ENCODE data around the gene EAF2.

Gene EAF2

DNA sequence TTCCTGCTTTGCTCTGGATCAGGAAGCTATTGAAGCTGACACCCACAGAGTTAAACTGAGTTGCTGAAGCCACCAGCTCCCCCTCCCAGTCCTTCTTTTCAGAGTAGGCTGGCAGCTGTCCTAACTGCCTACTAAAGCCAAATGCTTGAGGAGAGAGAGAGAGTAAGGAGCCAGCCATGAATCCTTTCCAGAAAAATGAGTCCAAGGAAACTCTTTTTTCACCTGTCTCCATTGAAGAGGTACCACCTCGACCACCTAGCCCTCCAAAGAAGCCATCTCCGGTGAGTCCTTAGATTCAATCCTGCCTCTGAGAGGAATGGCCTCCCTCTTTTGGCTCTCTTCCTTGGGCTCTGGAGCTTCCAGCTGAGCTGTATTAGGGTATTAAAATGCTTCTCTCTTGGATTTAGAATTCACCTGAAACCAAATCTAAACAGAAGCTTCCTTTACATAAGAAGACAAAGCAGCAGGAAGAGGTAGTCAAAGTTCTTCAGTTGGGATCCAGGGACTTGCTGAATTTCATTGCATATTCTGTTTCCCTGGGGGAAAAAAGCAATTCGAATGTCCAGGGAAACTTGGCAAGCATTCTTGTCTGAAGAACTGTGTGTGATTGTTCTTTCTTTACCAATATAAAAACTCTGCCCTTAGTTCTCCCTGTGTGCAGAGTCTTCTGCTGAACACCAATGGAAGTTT lies 59.4 kb downstream of the EAF2 start, which contains the start of gene SLC15A2:
Gene SLC15A2 (plus strand): TSS at position 101 of the 690 bp plus-strand sequence. CDS start 76 bp downstream, at position 177.
- H3K9ac ChIP-seq (ENCODE audit: low read depth in 1 of 2, low read length in 2 of 2): no peak within 1 kb of the TSS
- no peak within 1 kb of the TSS for H3K4me3 ChIP-seq (ENCODE audit: low read depth in 1 of 2, low read length in 2 of 2)
- H3K36me3 ChIP-seq (ENCODE audit: control insufficient read depth in 1 of 2, insufficient read depth in 2 of 2, low read length in 2 of 2): peaks cover 0 to 4% of the 10 kb centered on the region in 2 donors
- no peaks in the 10 kb centered on the region for H3K4me1 ChIP-seq (ENCODE audit: control insufficient read depth in 1 of 2, insufficient read depth in 2 of 2, low read length in 2 of 2)
- no peak within 1 kb of the TSS for H3K27ac ChIP-seq (ENCODE audit: low read depth, low read length)
- H3K9me3 ChIP-seq (ENCODE audit: control insufficient read depth in 1 of 2, low read length in 2 of 2): no peaks in the 10 kb centered on the region
- H3K27me3 ChIP-seq (ENCODE audit: control insufficient read depth in 1 of 2, insufficient read depth in 2 of 2, low read length in 2 of 2): no peaks in the 10 kb centered on the region

DNA sequence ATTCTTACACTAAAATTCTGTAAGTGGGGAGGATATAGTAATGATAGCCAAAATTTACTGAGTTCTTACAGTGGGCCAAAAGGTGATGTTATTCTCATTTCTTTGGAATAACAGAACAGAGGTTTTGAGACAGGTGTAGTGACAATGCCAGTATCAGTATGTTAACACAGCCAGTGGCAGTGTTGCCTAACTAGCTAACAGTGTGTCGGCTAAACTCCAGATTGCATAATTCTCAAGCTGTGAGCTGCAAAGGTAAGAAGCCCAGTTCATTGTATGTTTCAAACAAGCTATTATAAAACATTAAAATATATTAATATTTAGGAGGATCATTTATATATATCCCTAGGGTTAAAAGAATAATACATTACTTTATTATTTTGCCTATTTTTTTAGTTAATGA lies 60.1 kb downstream of the EAF2 start:
- Histone ChIP-seq H3K4me3 (ENCODE audit: low read depth in 1 of 2, low read length in 2 of 2) (no peak overlapping the region), H3K27me3 (ENCODE audit: control insufficient read depth in 1 of 2, insufficient read depth in 2 of 2, low read length in 2 of 2) (no peaks in the 10 kb centered on the region), H3K9ac (ENCODE audit: low read depth in 1 of 2, low read length in 2 of 2) (no peak overlapping the region), H3K27ac (ENCODE audit: low read depth, low read length) (no peak overlapping the region), H3K9me3 (ENCODE audit: control insufficient read depth in 1 of 2, low read length in 2 of 2) (no peaks in the 10 kb centered on the region), H3K36me3 (ENCODE audit: control insufficient read depth in 1 of 2, insufficient read depth in 2 of 2, low read length in 2 of 2) (peaks cover 0 to 4% of the 10 kb centered on the region in 2 donors), H3K4me1 (ENCODE audit: control insufficient read depth in 1 of 2, insufficient read depth in 2 of 2, low read length in 2 of 2) (no peaks in the 10 kb centered on the region)

DNA sequence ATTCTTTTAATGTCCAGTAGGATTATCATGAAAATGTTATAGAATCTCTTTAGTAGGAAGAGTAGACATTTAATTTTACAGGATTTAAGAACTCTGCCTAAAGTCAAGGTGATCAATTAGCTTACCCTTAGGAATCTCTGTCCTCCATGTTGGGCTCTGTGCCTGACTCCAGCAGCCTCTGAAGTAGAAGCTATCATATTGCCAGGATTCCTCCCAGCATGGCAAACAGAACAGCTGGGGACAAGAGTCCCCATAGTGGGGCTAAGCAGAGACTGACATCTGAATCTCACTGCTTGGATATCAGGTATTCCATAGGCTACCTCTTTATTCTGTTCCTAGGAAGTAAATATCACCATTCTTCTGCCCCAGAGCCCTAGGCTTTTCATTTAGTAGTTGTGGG lies 60.7 kb downstream of the EAF2 start:
- Histone ChIP-seq H3K9ac (ENCODE audit: low read depth in 1 of 2, low read length in 2 of 2) (no peak overlapping the region), H3K27ac (ENCODE audit: low read depth, low read length) (no peak overlapping the region), H3K4me1 (ENCODE audit: control insufficient read depth in 1 of 2, insufficient read depth in 2 of 2, low read length in 2 of 2) (no peaks in the 10 kb centered on the region), H3K9me3 (ENCODE audit: control insufficient read depth in 1 of 2, low read length in 2 of 2) (no peaks in the 10 kb centered on the region), H3K27me3 (ENCODE audit: control insufficient read depth in 1 of 2, insufficient read depth in 2 of 2, low read length in 2 of 2) (no peaks in the 10 kb centered on the region), H3K4me3 (ENCODE audit: low read depth in 1 of 2, low read length in 2 of 2) (no peak overlapping the region), H3K36me3 (ENCODE audit: control insufficient read depth in 1 of 2, insufficient read depth in 2 of 2, low read length in 2 of 2) (peaks cover 0 to 4% of the 10 kb centered on the region in 2 donors)

DNA sequence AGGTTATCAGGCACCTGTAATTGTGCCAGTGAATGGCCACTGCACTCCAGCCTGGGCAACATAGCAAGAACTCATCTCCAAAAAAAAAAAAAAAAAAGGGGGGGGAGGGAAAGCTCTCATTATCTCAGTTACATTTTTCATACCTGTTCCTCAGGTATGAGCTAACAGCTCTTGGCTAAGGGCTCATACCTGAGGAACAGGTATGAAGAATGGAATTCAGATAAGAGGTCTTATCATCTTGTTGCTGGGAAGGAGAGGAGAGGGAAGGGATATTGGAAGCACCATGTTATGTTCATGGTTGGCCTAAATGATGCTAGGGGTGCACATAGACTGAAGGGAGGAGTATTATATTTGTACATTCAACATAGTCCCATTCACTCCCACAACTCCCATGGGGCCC lies 61.8 kb downstream of the EAF2 start:
- Histone ChIP-seq H3K4me3 (ENCODE audit: low read depth in 1 of 2, low read length in 2 of 2) (no peak overlapping the region), H3K9me3 (ENCODE audit: control insufficient read depth in 1 of 2, low read length in 2 of 2) (no peaks in the 10 kb centered on the region), H3K9ac (ENCODE audit: low read depth in 1 of 2, low read length in 2 of 2) (no peak overlapping the region), H3K27ac (ENCODE audit: low read depth, low read length) (no peak overlapping the region), H3K36me3 (ENCODE audit: control insufficient read depth in 1 of 2, insufficient read depth in 2 of 2, low read length in 2 of 2) (peaks cover 0 to 4% of the 10 kb centered on the region in 2 donors), H3K27me3 (ENCODE audit: control insufficient read depth in 1 of 2, insufficient read depth in 2 of 2, low read length in 2 of 2) (no peaks in the 10 kb centered on the region), H3K4me1 (ENCODE audit: control insufficient read depth in 1 of 2, insufficient read depth in 2 of 2, low read length in 2 of 2) (no peaks in the 10 kb centered on the region)

DNA sequence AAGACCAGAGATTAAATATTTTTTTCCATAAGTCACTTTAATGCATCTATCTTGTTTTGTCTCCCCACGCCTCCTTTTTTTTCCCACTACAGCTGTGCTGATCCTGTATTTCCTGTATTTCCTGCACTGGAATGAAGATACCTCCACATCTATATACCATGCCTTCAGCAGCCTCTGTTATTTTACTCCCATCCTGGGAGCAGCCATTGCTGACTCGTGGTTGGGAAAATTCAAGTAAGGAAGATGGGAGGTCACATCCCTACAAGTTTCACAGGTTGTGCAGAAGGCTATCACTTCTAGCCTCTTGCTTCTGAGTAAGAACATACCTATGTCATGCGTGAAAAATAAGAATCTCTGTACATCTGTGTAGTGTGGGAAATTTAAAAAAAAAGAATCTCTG lies 62.3 kb downstream of the EAF2 start:
- H3K4me3 ChIP-seq (ENCODE audit: low read depth in 1 of 2, low read length in 2 of 2): no peak overlapping the region
- H3K9me3 ChIP-seq (ENCODE audit: control insufficient read depth in 1 of 2, low read length in 2 of 2): no peaks in the 10 kb centered on the region
- H3K4me1 ChIP-seq (ENCODE audit: control insufficient read depth in 1 of 2, insufficient read depth in 2 of 2, low read length in 2 of 2): no peaks in the 10 kb centered on the region
- H3K27ac ChIP-seq (ENCODE audit: low read depth, low read length): no peak overlapping the region
- no peak overlapping the region for H3K9ac ChIP-seq (ENCODE audit: low read depth in 1 of 2, low read length in 2 of 2)
- H3K36me3 ChIP-seq (ENCODE audit: control insufficient read depth in 1 of 2, insufficient read depth in 2 of 2, low read length in 2 of 2): peaks cover 0 to 4% of the 10 kb centered on the region in 2 donors
- no peaks in the 10 kb centered on the region for H3K27me3 ChIP-seq (ENCODE audit: control insufficient read depth in 1 of 2, insufficient read depth in 2 of 2, low read length in 2 of 2)

DNA sequence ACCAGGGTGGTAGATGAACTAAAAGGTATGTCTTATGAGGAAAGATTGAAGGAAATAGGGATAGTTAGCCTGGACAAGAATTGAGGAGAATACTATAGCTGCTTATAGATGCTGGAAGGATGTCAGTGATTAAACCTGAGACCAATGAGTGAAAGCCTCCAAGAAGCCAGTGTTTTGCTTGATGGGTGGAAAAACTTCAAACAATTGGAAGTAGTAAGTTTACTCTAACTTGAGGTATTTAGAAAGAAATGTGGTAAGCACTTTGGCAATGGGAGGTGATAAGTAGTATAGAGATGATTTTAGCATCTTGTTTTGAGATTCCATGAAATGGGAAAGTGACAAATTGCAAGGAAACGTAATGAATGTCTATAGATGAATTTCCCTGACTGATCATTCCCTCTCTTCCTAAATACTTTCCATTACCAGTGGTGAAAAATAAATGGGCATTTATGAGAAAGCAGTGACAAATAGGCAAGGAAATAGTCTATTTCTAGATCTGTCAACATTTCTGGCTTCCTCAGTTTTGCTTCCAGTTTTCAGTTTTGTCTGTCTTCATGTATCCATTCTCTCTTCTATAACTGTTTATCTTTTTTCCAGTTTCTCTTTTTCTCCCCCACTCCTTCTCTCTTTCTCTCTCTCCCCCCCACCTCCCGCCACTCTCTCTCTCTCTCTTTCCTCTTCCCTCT lies 78.4 kb downstream of the EAF2 start:
- H3K4me1 ChIP-seq (ENCODE audit: control insufficient read depth in 1 of 2, insufficient read depth in 2 of 2, low read length in 2 of 2): no peaks in the 10 kb centered on the region
- no peak overlapping the region for H3K4me3 ChIP-seq (ENCODE audit: low read depth in 1 of 2, low read length in 2 of 2)
- H3K36me3 ChIP-seq (ENCODE audit: control insufficient read depth in 1 of 2, insufficient read depth in 2 of 2, low read length in 2 of 2): no peaks in the 10 kb centered on the region
- H3K9me3 ChIP-seq (ENCODE audit: control insufficient read depth in 1 of 2, low read length in 2 of 2): no peaks in the 10 kb centered on the region
- H3K27me3 ChIP-seq (ENCODE audit: control insufficient read depth in 1 of 2, insufficient read depth in 2 of 2, low read length in 2 of 2): no peaks in the 10 kb centered on the region
- no peak overlapping the region for H3K27ac ChIP-seq (ENCODE audit: low read depth, low read length)
- H3K9ac ChIP-seq (ENCODE audit: low read depth in 1 of 2, low read length in 2 of 2): no peak overlapping the region

DNA sequence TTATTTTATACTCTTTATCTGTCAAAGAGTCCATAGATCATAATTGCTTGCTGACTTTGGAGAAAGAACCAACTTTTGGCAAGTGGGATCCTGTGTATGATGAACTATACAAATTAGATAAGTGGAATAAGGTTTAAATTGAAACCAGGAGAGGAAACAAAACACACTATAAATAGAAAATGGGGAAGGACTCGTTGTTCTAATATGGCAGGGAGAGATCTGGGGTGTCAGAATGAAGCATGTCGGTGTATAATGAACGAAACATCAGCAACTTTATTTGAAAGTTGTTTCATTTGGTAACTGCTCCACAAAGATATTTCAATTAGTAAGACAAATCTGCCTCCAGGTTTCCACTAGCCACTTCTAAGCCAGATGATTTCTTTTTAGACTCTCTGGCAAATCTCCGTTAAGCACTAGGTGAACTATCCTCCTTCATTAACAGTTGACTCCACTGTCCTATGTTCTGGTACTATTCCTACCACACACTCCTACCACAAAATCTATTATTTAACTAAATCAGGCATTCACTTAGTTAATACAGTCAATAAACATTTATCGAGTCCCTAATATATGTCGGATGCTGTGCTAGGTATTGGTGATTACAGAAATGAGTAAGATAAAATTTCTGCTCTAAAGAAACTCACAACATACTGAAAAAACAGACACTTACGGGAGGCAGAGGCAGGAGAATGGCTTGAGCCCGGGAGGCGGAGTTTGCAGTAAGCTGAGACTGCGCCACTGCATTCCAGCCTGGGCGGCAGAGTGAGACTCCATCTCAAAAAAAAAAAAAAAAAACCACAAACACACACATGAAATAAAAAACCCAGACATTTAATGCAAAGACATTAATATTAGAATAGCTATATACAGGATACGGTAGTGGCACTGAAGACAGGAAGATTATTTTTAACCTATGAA lies 79.3 kb downstream of the EAF2 start:
- Histone ChIP-seq H3K9ac (ENCODE audit: low read depth in 1 of 2, low read length in 2 of 2) (no peak overlapping the region), H3K27ac (ENCODE audit: low read depth, low read length) (no peak overlapping the region), H3K4me3 (ENCODE audit: low read depth in 1 of 2, low read length in 2 of 2) (no peak overlapping the region), H3K27me3 (ENCODE audit: control insufficient read depth in 1 of 2, insufficient read depth in 2 of 2, low read length in 2 of 2) (no peaks in the 10 kb centered on the region), H3K9me3 (ENCODE audit: control insufficient read depth in 1 of 2, low read length in 2 of 2) (no peaks in the 10 kb centered on the region), H3K4me1 (ENCODE audit: control insufficient read depth in 1 of 2, insufficient read depth in 2 of 2, low read length in 2 of 2) (no peaks in the 10 kb centered on the region), H3K36me3 (ENCODE audit: control insufficient read depth in 1 of 2, insufficient read depth in 2 of 2, low read length in 2 of 2) (no peaks in the 10 kb centered on the region)

DNA sequence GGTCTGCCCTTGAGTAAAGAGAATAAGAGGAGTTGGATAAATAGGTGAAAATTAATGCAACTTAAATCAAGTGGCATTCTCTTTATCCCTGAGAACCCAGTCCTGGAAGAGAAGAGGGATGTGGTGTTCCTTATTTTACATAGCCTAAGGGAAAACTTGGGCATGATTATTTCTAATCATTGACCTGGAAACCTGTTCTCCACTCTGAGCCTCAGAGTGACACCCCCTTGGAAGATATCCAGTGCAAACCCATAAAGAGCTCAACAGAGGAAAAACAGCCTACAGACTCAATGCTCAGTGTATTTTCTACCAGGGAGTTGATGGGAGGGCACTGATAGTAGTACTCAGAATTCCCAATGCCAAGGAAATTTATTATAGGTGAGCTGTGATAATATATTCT lies 81.2 kb downstream of the EAF2 start:
- Histone ChIP-seq H3K9ac (ENCODE audit: low read depth in 1 of 2, low read length in 2 of 2) (no peak overlapping the region), H3K4me3 (ENCODE audit: low read depth in 1 of 2, low read length in 2 of 2) (no peak overlapping the region), H3K27me3 (ENCODE audit: control insufficient read depth in 1 of 2, insufficient read depth in 2 of 2, low read length in 2 of 2) (no peaks in the 10 kb centered on the region), H3K27ac (ENCODE audit: low read depth, low read length) (no peak overlapping the region), H3K36me3 (ENCODE audit: control insufficient read depth in 1 of 2, insufficient read depth in 2 of 2, low read length in 2 of 2) (no peaks in the 10 kb centered on the region), H3K4me1 (ENCODE audit: control insufficient read depth in 1 of 2, insufficient read depth in 2 of 2, low read length in 2 of 2) (no peaks in the 10 kb centered on the region), H3K9me3 (ENCODE audit: control insufficient read depth in 1 of 2, low read length in 2 of 2) (no peaks in the 10 kb centered on the region)

DNA sequence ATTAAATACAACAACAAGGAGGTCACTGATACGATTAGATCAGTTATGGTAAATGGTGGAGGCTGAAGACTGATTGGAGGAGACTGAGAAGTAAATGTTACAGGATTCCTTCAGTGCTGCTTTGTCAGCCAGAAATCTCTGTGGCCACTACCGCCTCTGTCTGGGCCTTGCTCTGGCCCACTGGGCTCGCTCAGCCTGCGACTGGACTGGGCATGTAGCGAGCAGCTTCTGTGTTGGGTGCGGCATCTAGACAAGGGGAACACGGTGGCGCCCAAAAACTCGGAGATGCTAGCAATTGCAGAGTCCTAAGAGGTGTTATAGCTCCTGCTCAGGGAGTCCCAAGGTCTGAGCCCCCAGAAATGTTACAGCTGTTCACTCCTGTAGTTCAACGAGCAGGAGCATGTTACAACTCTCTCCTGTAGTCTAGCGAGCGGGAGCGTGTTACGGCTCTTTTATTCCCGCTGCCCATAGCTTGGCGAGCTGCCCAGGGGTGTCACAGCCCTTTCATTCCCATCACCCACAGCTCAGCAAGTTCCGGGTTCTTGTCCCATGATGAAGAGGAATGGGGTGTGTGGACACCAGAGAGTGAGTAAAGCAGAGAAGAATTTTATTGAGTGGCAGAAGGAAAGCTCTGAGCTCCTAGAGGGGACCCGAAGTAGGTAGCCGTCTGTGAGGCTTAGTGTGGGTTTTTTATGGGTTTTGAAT lies 83.9 kb downstream of the EAF2 start:
- no peaks in the 10 kb centered on the region for H3K4me1 ChIP-seq (ENCODE audit: control insufficient read depth in 1 of 2, insufficient read depth in 2 of 2, low read length in 2 of 2)
- H3K36me3 ChIP-seq (ENCODE audit: control insufficient read depth in 1 of 2, insufficient read depth in 2 of 2, low read length in 2 of 2): no peaks in the 10 kb centered on the region
- no peaks in the 10 kb centered on the region for H3K27me3 ChIP-seq (ENCODE audit: control insufficient read depth in 1 of 2, insufficient read depth in 2 of 2, low read length in 2 of 2)
- no peak overlapping the region for H3K9ac ChIP-seq (ENCODE audit: low read depth in 1 of 2, low read length in 2 of 2)
- no peak overlapping the region for H3K4me3 ChIP-seq (ENCODE audit: low read depth in 1 of 2, low read length in 2 of 2)
- no peak overlapping the region for H3K27ac ChIP-seq (ENCODE audit: low read depth, low read length)
- H3K9me3 ChIP-seq (ENCODE audit: control insufficient read depth in 1 of 2, low read length in 2 of 2): no peaks in the 10 kb centered on the region
